HEK293T (cell line): ENCODE results near the gene FZD10.

ENCODE experiments used
- ARNT ChIP-seq: fragments of 450-650 bp; IDR thresholded peaks from 2 replicates; pipeline ENCODE4 v1.6.1; 2017; ENCODE audit warnings: mild to moderate bottlenecking
- FOXK2 ChIP-seq: fragments of 450-650 bp; IDR thresholded peaks from 2 replicates; pipeline ENCODE4 v1.6.1; 2016; ENCODE audit warnings: mild to moderate bottlenecking
- NFRKB ChIP-seq: fragments of 450-650 bp; IDR thresholded peaks from 2 replicates; pipeline ENCODE4 v1.6.1; 2016; ENCODE audit warnings: mild to moderate bottlenecking, moderate library complexity
- TARDBP ChIP-seq: fragments of 450-650 bp; IDR thresholded peaks from 2 replicates; pipeline ENCODE4 v1.6.1; 2016

DNA sequence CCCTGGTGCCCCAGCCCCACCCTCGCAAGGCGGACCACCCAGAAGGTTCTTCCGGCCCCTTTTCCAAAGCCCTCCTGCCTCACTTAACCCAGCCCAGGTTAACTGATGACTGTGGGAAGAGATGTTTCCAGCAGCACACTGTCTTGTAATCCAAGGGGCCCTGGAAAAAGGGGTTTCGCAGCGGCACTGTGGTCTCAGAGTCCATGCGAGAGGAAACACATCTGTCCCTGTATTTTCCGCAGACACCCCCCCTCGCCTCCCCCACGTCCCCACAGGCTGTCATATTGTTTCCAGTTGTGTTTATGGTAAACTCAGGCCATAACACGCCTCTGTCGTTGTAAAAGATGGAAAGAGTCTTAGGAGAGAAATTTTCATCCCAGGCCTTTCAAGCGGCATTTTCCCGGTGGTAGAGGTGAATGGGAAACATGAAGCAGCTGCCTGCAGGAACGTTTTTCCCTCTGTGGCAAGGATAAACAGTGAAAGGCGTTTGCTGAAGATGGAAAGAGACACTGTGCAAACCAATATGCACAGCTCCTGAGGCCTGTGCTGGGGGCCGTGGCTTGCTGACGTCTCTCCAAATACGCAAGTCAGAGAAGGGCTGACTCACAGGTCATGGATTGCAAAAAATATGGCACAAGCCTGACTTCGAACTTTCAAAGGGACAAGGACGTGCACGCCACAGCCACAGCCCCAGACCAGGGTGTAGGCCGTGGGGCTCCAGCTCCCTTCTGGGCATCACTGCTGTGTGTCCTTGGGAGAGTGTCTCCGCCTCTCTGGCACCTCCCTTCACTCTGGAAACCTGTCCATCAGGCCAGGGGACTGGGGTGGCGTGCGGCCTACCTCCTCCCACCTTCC, 22.5 kb upstream of the FZD10 start:
- TF ChIP-seq ARNT (no peak), FOXK2 (no peak), TARDBP (no peak), NFRKB (no peak)
